Aorta (tissue), 5 donors: ENCODE data around the gene FGF14. TPM values are rescaled to one million over a fixed set of nuclear protein-coding genes. Genes with fewer than 3 reads are reported as not detected.
"Not testable (repeated sequence)": the region's sequence is repeated elsewhere in the genome, so short reads cannot be mapped to it uniquely, and the experiment has no call there.

ENCODE experiments used
- ATAC-seq: fragments of 200-7000 bp; cut with Tn5 transposase; one replicate; pipeline ENCODE4 v1.9.1; 2022; ENCODE audit warnings: moderate library complexity; ENCODE audit not compliant: low FRiP score
- DNase-seq, 2 donors: peaks; one replicate each; pipeline ENCODE4 v3.0.0-alpha.2; 2020
- H3K27ac ChIP-seq, 2 donors: one replicate each; pipeline ENCODE4 v1.5.1; 2013; ENCODE audit warnings: low read length in 2 of 2, mild to moderate bottlenecking in 2 of 2, moderate library complexity in 2 of 2, control low read depth in 1 of 2, inconsistent platforms in 1 of 2, low read depth in 1 of 2
- H3K27me3 ChIP-seq, 2 donors: one replicate each; pipeline ENCODE4 v1.6.1; 2013; ENCODE audit warnings: control low read depth in 1 of 2, low read length in 1 of 2, mild to moderate bottlenecking in 1 of 2, moderate library complexity in 1 of 2; ENCODE audit not compliant: insufficient read depth in 2 of 2, control insufficient read depth in 1 of 2
- H3K36me3 ChIP-seq, 2 donors: one replicate each; pipeline ENCODE4 v1.6.1; 2013; ENCODE audit warnings: control low read depth in 1 of 2, low read length in 1 of 2, mild to moderate bottlenecking in 1 of 2; ENCODE audit not compliant: insufficient read depth in 2 of 2, control insufficient read depth in 1 of 2
- H3K4me1 ChIP-seq, 2 donors: one replicate each; pipeline ENCODE4 v1.6.1; 2013; ENCODE audit warnings: low read length in 2 of 2, control low read depth in 1 of 2, mild to moderate bottlenecking in 1 of 2, moderate library complexity in 1 of 2; ENCODE audit not compliant: insufficient read depth in 2 of 2, control insufficient read depth in 1 of 2
- H3K4me3 ChIP-seq, 2 donors: one replicate each; pipeline ENCODE4 v1.5.1; 2013; ENCODE audit warnings: low read length in 2 of 2, control low read depth in 1 of 2, mild to moderate bottlenecking in 1 of 2
- H3K9me3 ChIP-seq: one replicate; pipeline ENCODE4 v1.6.1; 2013; ENCODE audit warnings: mild to moderate bottlenecking, low read length; ENCODE audit not compliant: control insufficient read depth
- WGBS, 2 donors: extraction: QIAGEN DNeasy Blood & Tissue Kit; methylation state at CpG; one replicate each; pipeline ENCODE4 v1.1.7; 2013; 5-methylcytosine and 5-hydroxymethylcytosine counted together
- intact Hi-C, 2 donors: fragments of 100-400 bp; cut with DNase I; formaldehyde crosslinking; loops; one replicate each; pipeline versions ENCODE4 v1.14.2 to v1.15.0; 2022
- polyA plus RNA-seq, 2 donors: library from polyadenylated mRNA; stranded (reverse); fragments of 200-250 nt; gene quantifications; one replicate each; pipeline ENCODE4 v1.2.3, GENCODE V29; 2013
- total RNA-seq, 2 donors: library from RNA; stranded (reverse); fragmentation: NEBNext Ultra II Directional; extraction: Animal tissue kit (Norgen Biotek cat#: 25700); gene quantifications; one replicate each; pipeline ENCODE4 v1.2.1, GENCODE V29; 2021
- donor health status: healthy with polysubstance abuse.
- donor health status: Bipolar disorder and iron deficiency.
- donor health status: DM: no; HTN: no; CAD: no.
- donor health status: DM: no; HTN: no; CAD: no.
- donor health status: DM: yes; HTN: yes; CAD: no.

The FGF14 gene
- total and polyA plus RNA-seq, 4 donors, result 0.13 to 4.6 (median 0.72) TPM

DNA sequence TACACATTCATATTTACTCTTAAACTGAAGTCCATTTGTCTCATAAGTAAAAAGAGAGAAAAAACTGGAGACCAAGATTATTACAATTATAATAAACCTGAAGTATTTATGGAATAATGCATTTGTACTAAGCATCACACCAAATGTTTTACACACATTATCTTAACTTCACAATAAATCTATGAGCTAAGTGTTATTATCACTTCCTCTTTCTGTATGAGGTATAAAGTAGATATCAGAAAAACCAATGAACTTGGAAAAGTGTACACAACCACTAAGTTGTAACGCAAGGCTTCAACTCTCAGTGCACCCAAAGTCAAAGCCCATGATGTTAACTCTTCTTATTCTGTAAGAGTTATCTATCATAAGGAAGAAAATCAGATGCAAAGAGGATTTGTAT lies 274.7 kb downstream of the FGF14 start:
- WGBS, 2 donors, result 72 to 80% methylated on average over 1 of the region's 1 CpG
- intact Hi-C loops, result no loop called here

DNA sequence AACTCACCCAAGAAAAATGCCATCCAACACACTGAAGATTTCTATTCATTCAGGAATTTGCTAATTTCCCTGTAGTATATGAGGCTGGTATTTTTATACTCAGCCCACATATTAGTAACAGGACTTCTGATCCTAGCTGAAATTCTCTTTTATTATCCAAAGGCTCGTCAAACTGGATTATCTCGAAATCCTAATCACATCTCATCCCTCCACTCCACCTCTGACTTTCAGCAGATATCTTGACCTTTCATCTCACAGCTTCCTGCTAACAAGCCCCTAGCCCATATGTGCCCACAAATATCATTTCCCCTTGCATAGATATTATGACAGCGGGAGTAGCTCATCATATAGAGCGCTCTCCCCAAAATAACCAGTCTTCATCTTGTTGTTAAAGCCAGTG lies 279.7 kb downstream of the FGF14 start:
- WGBS, 2 donors, result 91 to 94% methylated on average over 4 of the region's 4 CpGs
- intact Hi-C loops, result no loop called here
- H3K4me1 ChIP-seq, result no peaks in the 10 kb centered on the region
- H3K27me3 ChIP-seq, result no peaks in the 10 kb centered on the region
- H3K36me3 ChIP-seq, result no peaks in the 10 kb centered on the region
- DNase-seq, result no peak
- no peak overlapping the region for H3K4me3 ChIP-seq
- no peak overlapping the region for H3K27ac ChIP-seq
- no peak for ATAC-seq
- no peaks in the 10 kb centered on the region for H3K9me3 ChIP-seq

More for the DNA sequence above, 274.7 kb downstream of the FGF14 start:
- Histone ChIP-seq H3K36me3 (no peaks in the 10 kb centered on the region), H3K4me1 (no peaks in the 10 kb centered on the region), H3K9me3 (no peaks in the 10 kb centered on the region), H3K27me3 (no peaks in the 10 kb centered on the region), H3K27ac (no peak overlapping the region), H3K4me3 (no peak overlapping the region)
- DNase-seq (no peak), ATAC-seq (no peak)

DNA sequence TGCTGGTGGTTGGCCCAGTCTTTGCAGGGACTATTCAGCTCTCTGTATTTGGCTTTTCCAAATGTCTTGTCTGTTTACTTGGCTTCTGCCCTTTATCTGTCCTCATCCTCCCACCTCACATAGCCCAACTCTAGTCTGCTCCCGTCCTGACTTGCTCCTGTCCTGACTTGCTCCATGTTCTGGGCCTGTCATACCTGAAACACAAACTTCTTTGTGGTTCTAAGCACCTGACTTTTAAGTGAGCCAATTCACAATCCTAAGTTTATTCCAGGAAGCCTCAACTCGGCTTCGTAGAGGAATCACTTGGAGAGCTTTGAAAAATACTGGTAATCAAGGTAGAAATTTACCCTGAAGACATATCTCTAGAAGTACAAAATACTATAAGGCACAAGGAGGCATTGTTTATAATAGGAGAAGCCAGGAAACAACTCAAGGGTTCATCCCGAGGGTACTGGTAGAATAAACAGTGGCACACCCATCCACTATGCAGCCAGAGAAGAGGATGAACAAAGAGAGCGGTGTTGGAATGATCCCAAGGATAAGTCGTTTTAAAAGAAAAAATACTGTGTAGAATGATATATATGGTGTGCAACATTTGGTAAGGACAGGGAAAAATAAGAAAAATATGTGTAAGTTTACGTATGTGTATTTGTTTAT lies 284.5 kb downstream of the FGF14 start:
- Histone ChIP-seq H3K27ac (no peak overlapping the region), H3K27me3 (no peaks in the 10 kb centered on the region), H3K9me3 (no peaks in the 10 kb centered on the region), H3K4me3 (no peak overlapping the region), H3K4me1 (no peaks in the 10 kb centered on the region), H3K36me3 (no peaks in the 10 kb centered on the region)
- WGBS, 2 donors, result 69 to 70% methylated on average over 7 of the region's 7 CpGs
- ATAC-seq (no peak), DNase-seq (no peak)
- intact Hi-C loops, result no loop called here

DNA sequence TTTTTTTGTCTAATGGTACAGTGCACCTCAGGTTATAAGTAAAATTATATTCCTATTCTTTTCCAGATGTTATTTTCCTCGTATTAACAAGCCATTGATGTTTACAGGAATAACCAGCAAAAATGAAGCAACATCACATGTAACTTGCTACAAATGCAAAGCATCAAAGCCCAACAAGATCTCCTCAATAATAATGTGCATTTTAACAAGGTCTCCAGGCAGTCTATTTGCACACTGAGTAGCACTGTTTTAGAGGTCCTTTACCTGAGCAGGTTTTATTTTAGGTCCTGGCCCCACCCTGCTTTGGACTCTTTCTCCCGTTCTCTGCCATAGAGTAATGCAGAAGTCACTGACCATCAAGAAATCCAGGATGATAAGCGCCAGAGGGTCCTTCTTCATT lies 298.4 kb downstream of the FGF14 start:
- Histone ChIP-seq H3K9me3 (no peaks in the 10 kb centered on the region), H3K27ac (no peak overlapping the region), H3K36me3 (no peaks in the 10 kb centered on the region), H3K27me3 (no peaks in the 10 kb centered on the region), H3K4me1 (peaks cover 0 to 2% of the 10 kb centered on the region in 2 donors), H3K4me3 (no peak overlapping the region)
- ATAC-seq (no peak), DNase-seq (no peak)
- intact Hi-C loops, result no loop called here
- WGBS, 2 donors, result 77 to 79% methylated on average over 3 of the region's 3 CpGs

DNA sequence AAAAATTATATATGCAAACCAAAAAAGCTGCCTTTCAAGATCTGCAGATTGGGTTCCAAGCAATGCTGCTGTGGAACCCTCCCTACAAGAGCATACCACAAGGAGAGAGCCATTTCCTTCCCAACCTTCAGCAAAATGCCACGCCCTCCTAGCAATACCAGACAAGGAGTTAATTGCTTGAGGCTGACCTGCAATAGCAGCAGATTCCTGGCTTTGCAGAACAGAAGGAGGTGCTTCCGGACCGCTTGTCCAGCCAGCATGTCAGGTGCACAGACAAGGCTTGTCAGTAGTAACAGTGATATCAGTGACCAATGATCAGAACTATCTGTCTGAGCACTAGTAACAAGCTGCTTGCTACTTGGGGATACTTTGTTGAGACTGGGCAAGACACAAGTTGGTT lies 301.6 kb downstream of the FGF14 start:
- DNase-seq (no peak), ATAC-seq (no peak)
- Histone ChIP-seq H3K27ac (no peak overlapping the region), H3K27me3 (no peaks in the 10 kb centered on the region), H3K4me3 (no peak overlapping the region), H3K4me1 (no peaks in the 10 kb centered on the region), H3K36me3 (no peaks in the 10 kb centered on the region), H3K9me3 (no peaks in the 10 kb centered on the region)
- 96 to 97% methylated on average over 3 of the region's 3 CpGs for WGBS, 2 donors
- intact Hi-C loops, result no loop called here

DNA sequence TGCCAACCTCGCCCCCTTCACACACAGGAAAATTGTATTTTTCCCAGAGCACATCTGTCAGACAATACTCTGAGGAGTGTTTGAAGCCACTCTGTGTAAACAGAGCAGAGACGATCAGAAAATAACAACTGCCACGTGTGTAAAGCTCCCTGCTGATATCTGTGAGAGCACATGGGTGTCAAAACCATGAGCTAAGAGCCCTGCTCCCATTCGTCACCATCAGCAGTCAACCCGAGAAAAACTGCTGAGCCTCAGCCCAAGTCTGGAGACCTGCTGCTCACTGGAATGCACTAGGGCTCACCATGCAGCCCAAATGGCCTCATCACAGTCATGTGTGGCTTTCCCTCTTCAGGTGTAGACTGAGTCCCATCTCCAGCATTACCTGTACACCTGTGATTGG lies 304.1 kb downstream of the FGF14 start:
- H3K4me3 ChIP-seq, result no peak overlapping the region
- H3K36me3 ChIP-seq, result no peaks in the 10 kb centered on the region
- H3K4me1 ChIP-seq, result no peaks in the 10 kb centered on the region
- no peaks in the 10 kb centered on the region for H3K27me3 ChIP-seq
- no peak overlapping the region for H3K27ac ChIP-seq
- no peaks in the 10 kb centered on the region for H3K9me3 ChIP-seq
- intact Hi-C loops, result no loop called here
- DNase-seq, result no peak
- no peak for ATAC-seq
- whole genome bisulfite sequencing, 2 donors, result 6 to 9% methylated on average over 5 of the region's 5 CpGs

DNA sequence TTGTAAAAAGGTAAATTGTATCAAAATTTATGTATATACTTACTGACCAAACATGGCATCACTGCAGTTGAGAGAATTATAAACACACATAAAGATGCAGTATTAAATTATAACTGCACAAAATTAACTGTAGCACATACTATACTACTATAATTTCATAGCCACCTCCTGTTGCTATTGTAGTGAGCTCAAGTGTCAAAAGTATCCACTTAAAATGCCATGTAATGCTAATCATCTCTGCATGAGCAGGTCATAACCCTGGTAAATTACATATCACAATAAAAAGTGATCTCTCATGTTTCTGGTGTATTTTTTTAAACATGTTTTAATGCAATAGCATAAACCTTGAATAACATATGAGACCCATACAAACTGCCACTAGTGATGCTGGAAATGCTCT lies 308.6 kb downstream of the FGF14 start:
- H3K27ac ChIP-seq, H3K9me3 ChIP-seq, H3K36me3 ChIP-seq, intact Hi-C loops, H3K4me3 ChIP-seq, H3K4me1 ChIP-seq, ATAC-seq, H3K27me3 ChIP-seq, DNase-seq: not testable (repeated sequence)

DNA sequence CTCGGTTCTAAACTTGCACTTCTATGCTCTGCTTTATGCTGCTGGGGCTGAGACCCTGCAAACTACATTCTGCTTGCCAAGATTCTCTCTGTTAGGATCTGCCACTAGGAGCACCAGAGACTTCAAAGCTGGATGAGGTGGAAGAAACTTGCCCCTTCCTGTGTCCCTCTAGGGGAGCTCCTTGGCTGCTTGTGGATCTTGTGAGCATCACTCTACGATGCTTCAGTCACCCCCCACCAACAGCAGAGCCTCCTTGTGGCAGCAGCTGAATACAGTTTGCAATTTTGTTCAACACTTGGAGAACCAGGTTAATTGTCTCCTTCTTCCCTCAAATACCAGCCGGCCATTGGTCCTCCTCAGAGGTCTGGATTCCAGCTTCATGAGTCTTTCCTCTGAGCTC lies 310.6 kb downstream of the FGF14 start:
- Histone ChIP-seq H3K27ac (no peak overlapping the region), H3K9me3 (no peaks in the 10 kb centered on the region), H3K27me3 (no peaks in the 10 kb centered on the region), H3K4me1 (no peaks in the 10 kb centered on the region), H3K36me3 (no peaks in the 10 kb centered on the region), H3K4me3 (no peak overlapping the region)
- intact Hi-C loops, result loop anchor here in 1 of 2 donors (2.0 kb wide), 1 partner anchor 42 kb away; no protein-coding TSS in a partner anchor
- WGBS, 2 donors, result 80 to 85% methylated on average over 3 of the region's 3 CpGs
- no peak for DNase-seq
- ATAC-seq, result no peak

DNA sequence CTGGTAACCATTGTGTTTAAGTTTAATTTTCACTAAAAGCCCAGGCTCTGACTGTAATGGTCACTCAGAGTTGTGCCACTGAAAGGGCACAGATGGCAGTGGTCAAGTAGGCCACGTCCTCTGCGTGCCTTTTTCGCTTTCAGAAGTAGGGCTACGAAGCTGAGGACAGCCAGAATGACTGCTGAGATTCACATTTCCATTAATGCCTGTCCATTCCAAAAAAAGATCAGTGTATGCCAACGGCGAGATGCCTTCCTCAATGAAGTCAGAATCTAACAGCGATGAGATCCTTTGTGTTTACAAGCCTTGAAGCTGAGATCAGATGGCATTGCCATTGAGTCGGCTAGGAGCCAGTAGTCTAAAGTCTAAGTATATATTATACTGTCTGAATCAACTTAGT lies 311.3 kb downstream of the FGF14 start:
- WGBS, 2 donors, result 91 to 93% methylated on average over 8 of the region's 8 CpGs
- Histone ChIP-seq H3K36me3 (no peaks in the 10 kb centered on the region), H3K27ac (no peak overlapping the region), H3K9me3 (no peaks in the 10 kb centered on the region), H3K4me3 (no peak overlapping the region), H3K4me1 (no peaks in the 10 kb centered on the region), H3K27me3 (no peaks in the 10 kb centered on the region)
- intact Hi-C loops, result loop anchor here in 1 of 2 donors (2.0 kb wide), 1 partner anchor 42 kb away; no protein-coding TSS in a partner anchor
- DNase-seq (no peak), ATAC-seq (no peak)
